HG03064 (cell line): ENCODE results near the gene OR6B1.
"Not testable (repeated sequence)": the region's sequence is repeated elsewhere in the genome, so short reads cannot be mapped to it uniquely, and the experiment has no call there.

Experiments used
- ATAC-seq: cut with Tn5 transposase; IDR thresholded peaks from one replicate; pipeline ENCODE4 v1.9.1; 2021; ENCODE audit warnings: low read depth; ENCODE audit not compliant: unreplicated experiment

The OR6B1 gene

GRCh38 chr7:144004703-144005102, 4.6 kb downstream of the OR6B1 start:
- no peak for ATAC-seq

GRCh38 chr7:144006029-144006691, 6.0 kb downstream of the OR6B1 start:
- ATAC-seq, result no peak

GRCh38 chr7:144006692-144007042, 6.5 kb downstream of the OR6B1 start:
- ATAC-seq, result no peak

GRCh38 chr7:144009361-144009760, 9.2 kb downstream of the OR6B1 start:
- no peak for ATAC-seq

- not testable (repeated sequence) for ATAC-seq
Measured at GRCh38 chr7:144010061-144010460, 9.9 kb downstream of the OR6B1 start.

- ATAC-seq, result not testable (repeated sequence)
Measured at GRCh38 chr7:144010821-144011220, 10.7 kb downstream of the OR6B1 start.

- ATAC-seq, result no peak
Measured at GRCh38 chr7:144011458-144012230, 11.5 kb downstream of the OR6B1 start.

- ATAC-seq, result no peak
Measured at GRCh38 chr7:144018065-144018464, 17.9 kb downstream of the OR6B1 start.

- ATAC-seq, result no peak
Measured at GRCh38 chr7:144019457-144019856, 19.3 kb downstream of the OR6B1 start.

GRCh38 chr7:144020340-144020739, 20.2 kb downstream of the OR6B1 start:
- ATAC-seq, result no peak

GRCh38 chr7:144022169-144022568, 22.0 kb downstream of the OR6B1 start:
- no peak for ATAC-seq

- ATAC-seq, result no peak
Measured at GRCh38 chr7:144023171-144023827, 23.2 kb downstream of the OR6B1 start.

- ATAC-seq, result no peak
Measured at GRCh38 chr7:144024213-144024612, 24.1 kb downstream of the OR6B1 start.

GRCh38 chr7:144026203-144026883, 26.2 kb downstream of the OR6B1 start:
- no peak for ATAC-seq

- ATAC-seq, result no peak
Measured at GRCh38 chr7:144027070-144027469, 26.9 kb downstream of the OR6B1 start.

- ATAC-seq, result no peak
Measured at GRCh38 chr7:144027974-144028373, 27.9 kb downstream of the OR6B1 start.

GRCh38 chr7:144028547-144028946, 28.4 kb downstream of the OR6B1 start:
- no peak for ATAC-seq

GRCh38 chr7:144032516-144032915, 32.4 kb downstream of the OR6B1 start:
- ATAC-seq, result no peak

GRCh38 chr7:144032985-144033709, 33.0 kb downstream of the OR6B1 start:
- no peak for ATAC-seq

- no peak for ATAC-seq
Measured at GRCh38 chr7:144035385-144035784, 35.3 kb downstream of the OR6B1 start.
